NCI-H2196 (cell line): Measurements from ENCODE around the gene PTN.
"Not testable (repeated sequence)": the region's sequence is repeated elsewhere in the genome, so short reads cannot be mapped to it uniquely, and the experiment has no call there.

Source experiments
- DNase-seq: peaks from one replicate; lab custom pipeline; 2025; ENCODE audit not compliant: unreplicated experiment; lab: John Stamatoyannopoulos, UW

Gene PTN

DNA sequence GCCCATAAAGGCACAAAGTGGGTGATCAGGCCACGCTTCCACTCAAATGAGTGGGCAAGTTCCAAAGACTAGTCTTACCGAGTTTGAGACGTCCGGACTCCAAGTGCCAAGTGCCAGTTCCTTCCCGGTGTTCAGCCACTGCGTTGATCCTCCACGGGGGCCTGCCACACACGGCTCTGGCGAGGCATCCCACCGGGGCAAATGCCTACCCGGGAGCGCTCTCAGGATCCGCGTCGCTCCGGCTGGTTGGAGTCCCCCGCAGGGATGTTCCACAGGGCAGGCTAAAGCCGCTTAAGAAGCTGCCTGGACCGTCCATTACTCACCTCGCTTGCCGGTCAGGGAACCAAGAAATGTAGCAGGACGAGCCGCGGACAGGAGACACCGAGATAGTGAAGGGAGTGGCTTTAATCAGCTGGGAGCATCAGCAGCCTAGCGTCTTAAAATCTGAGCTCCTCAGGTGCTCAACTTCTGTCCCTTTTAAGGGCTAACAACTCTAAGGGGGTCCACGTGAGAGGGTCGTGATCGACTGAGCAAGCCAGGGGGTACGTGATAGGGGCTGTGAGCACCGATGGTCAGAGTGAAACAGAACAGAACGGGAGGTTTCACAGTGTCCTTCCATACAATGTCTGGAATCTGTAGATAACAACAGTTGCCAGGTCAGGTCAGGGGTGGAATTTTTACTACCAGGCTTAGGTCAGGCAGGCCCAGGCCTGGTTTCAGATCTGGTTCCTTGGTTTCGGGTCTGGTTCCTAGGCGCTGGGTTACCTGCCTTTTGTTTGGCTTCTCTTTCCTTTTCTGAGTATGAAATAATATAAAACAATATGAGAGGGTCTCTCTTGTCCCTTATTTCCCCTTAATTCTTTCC, 75.3 kb downstream of the PTN start:
- DNase-seq, result not testable (repeated sequence)

DNA sequence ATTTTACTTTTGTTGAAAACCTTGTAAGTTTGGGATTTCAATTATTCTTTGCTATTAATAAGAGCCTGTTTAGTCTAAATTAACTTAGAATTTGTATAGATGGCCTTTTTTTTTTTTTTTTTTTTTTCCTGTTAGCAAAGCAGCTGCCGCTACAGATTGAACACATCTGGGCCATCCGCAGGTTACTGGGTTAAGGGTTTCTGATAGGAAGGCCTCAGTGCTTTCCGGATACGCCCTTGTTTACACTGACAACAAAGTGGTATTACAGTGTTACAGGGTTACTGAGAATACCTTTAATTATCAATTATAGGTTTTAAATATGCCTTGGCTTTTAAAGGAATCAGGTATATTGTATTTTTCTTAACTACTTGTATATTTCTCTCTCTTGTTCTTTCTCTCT, 76.8 kb downstream of the PTN start:
- DNase-seq, result no peak

DNA sequence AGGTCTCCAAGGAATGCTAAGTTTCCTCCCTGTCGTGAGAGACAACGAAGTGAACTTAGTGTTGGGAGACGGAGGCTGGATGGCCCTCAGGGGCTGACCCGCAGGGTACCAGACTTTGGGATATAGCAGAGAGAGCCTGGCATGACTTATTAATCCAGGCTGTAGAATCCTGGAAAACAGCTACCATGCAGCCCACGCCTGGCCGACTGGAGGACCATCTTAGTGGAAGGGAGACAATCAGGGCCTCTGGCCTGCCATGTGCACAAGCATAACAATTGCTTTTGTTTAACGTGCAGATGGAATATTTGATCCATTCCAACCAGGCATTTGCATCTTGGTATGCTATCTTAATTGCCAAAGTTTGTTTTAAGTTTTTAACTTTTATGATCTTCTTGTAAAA, 78.1 kb downstream of the PTN start:
- DNase-seq, result not testable (repeated sequence)

DNA sequence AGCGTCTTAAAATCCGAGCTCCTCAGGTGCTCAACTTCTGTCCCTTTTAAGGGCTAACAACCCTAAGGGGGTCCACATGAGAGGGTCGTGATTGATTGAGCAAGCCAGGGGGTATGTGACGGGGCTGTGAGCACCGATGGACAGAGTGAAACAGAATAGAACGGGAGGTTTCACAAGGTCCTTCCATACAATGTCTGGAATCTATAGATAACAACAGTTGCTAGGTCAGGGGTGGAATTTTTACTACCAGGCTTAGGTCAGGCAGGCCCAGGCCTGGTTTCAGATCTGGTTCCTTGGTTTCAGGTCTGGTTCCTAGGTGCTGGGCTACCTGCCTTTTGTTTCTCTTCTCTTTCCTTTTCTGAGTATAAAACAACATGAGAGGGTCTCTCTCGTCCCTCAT, 80.9 kb downstream of the PTN start:
- no peak for DNase-seq

DNA sequence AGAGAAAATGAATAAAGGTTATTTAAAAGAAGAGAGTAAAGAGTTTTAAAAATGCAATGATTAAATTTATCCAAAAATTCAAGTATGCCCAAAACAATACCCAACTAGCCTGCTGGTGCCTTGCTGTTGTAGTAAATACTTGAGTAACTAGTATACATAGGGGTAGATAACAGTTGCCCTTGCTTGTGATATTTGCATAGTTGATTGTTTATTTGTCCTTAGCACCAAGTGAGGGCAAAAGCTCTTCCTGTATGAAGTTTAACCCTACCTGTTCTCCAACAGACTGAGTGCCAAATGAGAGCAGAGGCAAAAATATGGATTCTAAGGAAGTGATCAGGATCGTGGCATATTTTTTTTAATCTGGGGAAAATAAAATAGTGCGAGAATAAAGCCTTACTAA, 85.0 kb downstream of the PTN start:
- no peak for DNase-seq

DNA sequence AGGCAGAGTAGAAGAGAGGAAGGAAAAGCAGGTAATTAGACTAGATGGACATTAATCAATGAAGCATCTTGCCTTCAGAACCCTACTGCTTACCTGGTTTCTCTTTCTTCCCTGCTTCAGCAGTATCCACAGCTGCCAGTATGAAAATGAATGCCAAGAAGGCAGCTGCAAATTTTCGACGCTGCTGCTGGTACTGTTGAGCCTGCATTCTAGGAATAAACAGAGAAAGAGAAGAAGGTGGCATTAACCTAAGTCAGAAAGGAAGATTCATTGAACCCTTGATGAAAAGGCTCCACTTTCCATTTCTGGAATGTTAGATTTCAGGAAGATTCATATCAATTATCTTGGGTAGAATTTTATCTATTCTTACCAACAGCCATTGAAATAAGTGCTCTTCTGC, 88.8 kb downstream of the PTN start:
- no peak for DNase-seq

DNA sequence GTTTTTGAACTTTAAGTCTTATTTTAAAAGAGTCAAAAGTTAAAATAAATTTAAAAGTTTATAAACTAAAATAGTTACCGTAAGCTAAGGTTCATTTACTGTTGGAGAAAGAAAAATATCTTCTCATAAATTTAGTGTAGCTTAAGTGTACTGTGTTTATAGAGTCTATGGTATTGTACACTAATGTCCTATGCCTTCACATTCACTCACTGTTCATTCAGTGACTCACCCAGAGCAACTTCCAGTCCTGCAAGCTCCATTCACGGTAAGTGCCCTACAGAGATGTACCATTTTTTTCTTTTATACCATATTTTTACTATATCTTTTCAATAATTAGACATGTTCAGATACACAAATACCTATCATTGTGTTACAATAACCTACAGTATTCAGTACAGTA, 97.6 kb downstream of the PTN start:
- no peak for DNase-seq

DNA sequence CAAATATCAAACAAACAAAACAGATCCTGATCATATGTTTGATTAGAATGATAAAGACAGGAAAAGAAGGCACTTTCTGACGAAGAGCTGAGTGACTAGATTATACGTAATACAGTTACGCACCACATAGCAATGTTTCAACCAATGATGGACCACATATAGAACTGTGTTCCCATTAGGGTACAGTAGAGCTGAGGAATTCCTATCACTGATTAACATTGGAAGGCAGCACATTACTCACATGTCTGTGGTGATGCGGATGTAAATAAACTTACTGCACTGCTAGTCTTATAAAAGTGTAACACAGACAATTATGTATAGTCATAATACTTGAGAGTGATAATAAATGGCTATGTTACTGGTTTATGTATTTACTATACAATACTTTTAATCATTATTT, 98.3 kb downstream of the PTN start:
- DNase-seq, result no peak

DNA sequence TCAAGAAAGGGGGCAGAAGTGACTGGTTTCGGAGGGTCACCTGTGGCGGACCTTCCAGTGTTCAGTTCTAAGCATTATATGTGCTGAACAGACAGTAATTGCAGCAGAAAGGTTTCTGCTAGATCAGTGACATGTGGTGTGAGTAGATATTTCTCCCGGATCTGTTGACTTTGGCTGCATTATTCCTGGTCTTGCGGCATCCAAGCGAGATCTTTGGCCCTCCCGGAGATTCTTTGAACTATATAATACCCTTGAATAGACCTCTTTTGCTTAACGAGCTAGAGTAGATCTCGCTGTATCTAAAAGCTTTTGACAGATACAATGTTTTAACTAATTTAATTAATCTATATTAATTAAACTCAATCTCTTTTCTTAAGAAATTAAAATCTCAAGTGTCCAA, 99.8 kb downstream of the PTN start:
- DNase-seq, result no peak

DNA sequence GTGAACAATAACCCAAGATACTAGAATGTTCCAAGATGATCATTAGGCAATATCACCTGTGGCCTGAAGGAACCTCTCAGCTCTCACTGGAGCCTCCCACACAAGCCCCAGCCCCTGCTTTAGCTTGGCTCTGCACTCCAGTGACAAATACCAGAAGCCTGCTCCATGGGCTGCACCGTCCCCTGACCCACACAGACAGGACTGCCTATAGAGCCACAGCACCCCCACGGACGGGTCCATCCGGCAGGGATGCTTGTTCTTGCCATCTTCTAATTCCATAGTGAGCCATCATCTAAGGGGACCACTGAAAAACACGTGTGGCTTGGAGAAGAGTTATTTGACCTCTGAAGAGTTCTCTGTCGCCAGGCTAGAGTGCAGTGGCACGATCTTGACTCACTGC, 100.9 kb downstream of the PTN start:
- no peak for DNase-seq

DNA sequence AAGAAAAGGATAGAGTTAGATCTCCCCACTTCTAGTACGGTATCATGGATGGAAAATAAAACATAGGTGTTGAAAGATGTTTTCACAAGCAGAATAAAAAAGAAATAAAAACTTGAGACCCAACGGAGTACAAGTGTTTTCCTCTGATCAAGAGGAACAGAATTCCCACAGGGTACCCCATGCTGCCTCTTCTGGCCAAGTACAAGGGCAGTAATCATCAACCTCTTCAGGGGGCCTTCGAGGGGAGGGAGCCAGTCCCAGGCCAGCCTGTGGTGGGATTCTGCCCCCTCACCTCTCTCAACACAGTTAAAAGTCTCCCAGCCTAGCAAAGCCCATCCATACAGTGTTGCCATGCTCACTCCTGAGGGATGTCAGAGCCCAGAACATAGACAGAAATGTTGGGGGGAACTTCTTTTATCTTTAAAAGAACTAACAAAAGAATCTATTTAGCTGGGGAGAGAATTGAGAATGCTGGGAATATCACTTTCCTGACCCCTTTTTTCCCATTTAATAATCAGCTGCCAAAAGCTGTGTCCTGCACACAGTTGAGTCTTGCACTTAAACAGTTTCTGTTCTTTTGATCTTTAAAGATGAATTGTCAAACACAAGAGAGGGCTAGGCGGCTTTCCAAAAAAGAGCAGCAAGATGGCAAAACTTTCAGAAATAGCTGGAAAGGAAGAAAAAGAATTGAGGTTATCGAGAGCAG, 101.7 kb downstream of the PTN start:
- DNase-seq, result no peak

DNA sequence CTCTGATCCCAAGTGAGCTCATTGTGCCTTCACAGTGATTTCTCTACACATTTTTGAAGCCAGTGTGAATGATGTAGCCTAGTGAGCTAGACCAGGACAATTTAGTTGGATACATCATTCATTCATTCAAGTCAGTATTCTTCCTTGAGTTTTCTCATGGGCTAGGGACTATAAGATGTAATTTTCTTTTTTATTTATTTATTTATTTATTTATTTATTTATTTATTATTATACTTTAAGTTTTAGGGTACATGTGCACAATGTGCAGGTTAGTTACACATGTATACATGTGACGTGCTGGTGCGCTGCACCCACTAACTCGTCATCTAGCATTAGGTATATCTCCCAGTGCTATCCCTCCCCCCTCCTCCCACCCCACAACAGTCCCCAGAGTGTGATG, 104.3 kb downstream of the PTN start:
- DNase-seq, result not testable (repeated sequence)

DNA sequence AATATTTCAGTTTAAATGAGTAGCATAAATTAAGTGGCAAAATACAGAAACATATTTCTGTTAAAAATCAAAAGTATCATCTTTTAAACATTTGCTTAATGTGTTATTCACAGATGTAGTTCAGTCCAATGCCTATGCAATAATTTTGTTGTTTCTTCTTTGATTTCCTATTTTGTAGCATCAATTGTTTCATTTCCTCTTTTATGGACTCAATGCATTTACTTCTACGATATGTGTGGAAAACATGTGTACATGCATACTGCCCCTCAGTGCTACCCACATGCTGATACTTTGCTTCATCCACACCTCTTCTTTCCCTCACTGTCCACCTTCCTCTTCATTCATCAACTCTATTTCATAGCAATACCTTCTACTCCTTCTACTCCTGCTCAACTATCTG, 108.1 kb downstream of the PTN start:
- no peak for DNase-seq

DNA sequence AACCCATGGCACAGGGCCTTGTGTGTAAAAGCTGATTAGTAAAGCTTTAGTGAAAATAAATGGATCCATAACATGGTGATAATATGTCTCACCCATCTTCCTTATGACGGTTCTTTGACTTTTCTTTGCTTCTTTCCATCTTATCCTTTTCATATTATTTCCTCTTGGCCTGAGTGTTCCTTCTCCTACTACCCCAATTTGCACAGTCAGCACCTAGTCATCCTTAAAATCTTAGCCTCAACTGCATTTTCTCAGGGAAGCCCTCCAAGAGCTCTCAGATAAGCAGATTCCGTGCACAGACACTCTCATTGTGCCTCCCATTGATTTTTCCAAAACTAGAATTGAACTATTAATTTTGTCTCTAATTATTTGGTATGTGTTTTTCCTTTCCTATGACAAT, 112.4 kb downstream of the PTN start:
- DNase-seq, result no peak

DNA sequence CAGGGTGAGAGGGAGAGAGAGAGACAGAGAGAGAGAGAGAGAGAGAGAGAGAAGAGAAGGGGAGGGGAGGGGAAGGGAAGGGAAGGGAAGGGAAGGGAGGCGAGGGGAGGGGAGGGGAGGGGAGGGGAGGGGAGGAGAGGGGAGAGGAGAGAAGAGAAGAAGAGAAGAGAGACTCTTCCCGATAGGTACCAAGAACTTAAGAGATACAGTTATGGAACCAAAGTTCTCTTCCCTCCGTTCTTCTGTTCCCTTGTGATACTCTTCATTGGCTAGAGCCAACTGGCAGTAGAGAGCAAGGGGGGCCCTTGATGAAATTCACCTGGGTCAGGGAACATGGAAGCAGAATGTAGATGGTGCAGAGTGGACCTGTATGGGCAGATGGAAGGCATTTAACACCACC, 122.1 kb downstream of the PTN start:
- DNase-seq, result no peak

DNA sequence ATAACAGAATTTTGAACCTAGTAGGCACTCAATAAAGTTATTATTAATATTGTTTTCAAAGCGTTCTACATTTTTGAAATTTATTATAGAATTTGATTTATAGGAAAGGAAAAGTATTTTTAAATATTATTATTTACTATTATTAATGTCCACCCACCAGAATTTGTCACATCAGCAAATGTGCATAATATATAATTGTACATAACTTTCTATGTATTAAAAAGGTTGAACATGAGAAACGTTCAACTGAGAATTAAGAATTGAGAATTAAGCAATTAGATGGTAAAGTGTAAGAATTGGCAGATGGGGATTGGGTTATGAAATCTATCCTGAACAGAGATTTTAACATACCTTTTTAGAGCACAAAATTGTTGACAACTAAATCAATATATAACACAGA, 129.8 kb downstream of the PTN start:
- no peak for DNase-seq

DNA sequence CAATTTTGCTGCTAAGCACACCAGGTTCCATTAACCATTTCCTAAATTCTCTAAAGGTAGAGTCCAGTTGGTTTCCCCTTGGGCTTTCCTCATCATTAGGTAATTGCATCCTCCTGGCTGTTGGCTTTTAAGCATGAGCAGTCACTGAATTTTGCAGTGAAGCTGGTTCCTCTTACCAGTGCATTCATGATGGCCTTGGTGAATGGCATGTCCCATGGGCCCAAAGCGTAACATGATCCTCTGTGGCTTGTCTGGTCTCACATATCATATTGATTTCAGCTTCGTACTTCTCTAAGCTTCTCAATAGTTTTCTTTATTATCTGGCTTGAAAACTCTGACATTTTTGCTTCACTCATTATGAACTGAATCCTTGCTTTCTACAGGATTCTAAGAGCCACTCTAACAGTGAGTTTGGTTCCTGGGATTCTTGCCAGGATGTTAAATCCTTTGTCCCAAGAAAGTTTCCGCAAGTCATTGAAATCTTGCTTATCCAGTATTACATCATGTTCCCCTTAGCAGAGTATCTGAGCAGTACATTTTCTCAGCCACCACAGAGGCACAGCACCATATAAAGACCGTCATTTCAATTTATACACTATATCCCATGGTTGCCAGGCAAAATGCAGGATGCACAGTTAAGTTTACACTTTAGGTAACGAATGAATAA, 134.2 kb downstream of the PTN start:
- DNase-seq, result no peak

DNA sequence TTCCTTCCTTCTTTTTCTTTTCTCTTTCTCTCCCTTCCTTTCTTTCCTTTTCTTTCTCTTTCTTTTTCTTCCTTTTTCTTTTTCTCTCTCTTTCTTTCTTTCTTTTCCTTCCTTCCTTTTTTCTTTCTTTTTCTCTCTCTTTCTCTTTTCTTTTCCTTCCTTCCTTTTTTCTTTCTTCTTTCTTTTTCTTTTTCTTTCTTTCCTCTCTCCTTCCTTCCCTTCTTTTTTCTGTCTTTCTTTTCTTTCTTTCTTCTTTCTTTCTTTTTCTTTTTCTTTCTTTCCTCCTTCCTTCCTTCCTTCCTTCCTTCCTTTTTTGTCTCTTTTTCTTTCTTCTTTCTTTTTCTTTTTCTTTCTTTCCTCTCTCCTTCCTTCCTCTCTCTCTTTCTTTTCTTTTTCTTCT, 136.8 kb downstream of the PTN start:
- DNase-seq, result no peak

DNA sequence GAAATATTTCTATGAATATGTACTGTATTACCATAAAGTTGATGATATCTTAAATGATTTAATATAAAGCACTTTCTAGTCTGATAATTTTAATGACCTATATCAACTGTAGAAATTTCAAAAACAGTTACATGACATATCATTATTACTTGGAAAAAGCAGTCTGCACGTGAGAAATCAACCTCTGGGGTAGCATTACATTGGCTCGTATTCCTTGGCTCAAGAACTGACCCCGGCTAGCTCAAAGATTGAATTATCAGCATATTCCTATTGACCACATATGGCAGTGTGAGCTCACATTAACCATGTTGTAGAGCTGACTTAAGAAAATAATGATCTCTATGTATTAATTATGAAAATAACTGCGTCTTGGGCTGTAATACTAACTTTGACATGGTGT, 139.3 kb downstream of the PTN start:
- no peak for DNase-seq

DNA sequence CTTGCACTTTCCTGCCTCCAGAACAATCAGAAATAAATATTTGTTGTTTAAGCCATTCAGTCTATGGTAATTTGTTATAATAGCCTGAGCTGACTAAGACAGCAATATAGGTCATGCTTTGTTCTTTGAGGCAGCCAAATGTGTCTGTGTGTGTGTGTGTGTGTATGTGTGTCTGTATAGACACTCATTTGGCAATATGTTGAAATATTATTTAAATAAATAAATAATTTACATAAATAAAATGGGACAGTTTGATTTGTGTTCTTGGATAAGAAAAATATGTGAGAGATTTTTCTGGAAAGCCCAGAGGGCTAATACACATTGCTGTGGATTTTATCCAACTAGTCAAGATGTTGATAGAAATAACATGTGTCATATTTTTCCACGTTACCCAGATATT, 140.2 kb downstream of the PTN start:
- no peak for DNase-seq

DNA sequence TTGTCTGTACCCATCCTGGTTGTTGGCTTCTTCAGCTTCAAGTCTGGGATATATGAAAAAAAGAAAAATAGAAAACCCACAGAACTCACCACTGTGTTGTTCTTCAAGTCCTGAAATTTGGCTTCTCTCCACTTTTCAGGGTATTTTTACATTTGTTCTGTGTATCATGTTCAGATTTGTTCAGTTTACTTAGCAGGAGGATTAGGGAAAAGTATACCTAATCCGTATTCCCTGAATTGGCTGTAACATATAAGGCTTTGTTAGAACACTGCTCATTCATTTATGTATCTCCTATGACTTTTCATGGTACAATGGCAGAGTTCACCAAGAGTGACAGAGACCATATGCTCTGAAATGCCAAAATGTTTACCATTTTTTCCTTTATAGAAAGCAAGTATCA, 146.9 kb downstream of the PTN start:
- no peak for DNase-seq

DNA sequence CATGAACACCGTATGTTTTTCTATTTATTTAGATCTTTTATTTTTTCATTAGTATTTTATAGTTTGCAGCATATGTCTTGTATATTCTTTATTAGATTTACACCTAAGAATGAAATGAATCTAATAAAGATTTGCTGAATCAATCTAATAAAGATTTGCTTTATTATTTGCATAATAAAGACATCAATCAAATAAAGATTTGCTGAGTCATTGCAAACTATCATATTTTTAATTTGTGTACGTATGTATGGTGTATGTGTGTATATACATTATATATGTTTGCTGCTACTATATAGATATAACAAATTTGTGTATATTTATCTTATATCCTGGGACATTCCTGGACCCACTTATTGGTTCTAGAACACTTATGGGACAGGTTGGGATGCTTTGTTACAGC, 147.5 kb downstream of the PTN start:
- DNase-seq, result no peak
